Endothelial cell of umbilical vein (primary cell): ENCODE measurements around the gene PLXDC2. TPM values are rescaled to one million over a fixed set of nuclear protein-coding genes. Genes with fewer than 3 reads are reported as not detected.

Experiments used
- BruUV-seq: library from RNA; stranded (reverse); fragments of 400-500 nt; replicated peaks from 2 replicates; lab custom pipeline; 2021; lab: Mats Ljungman, UMichigan
- CTCF ChIA-PET: fragments of 300-600, 350-600 bp; sonication (Branson Sonifier 250); formaldehyde crosslinking; loops from one replicate; lab custom pipeline; 2021; ENCODE audit warnings: antibody characterized with exemption, inconsistent platforms; lab: Charles Lee
- POLR2A ChIA-PET: fragments of 300-600, 350-600 bp; sonication (Branson Sonifier 250); formaldehyde crosslinking; loops from one replicate; lab custom pipeline; 2021; ENCODE audit warnings: antibody characterized with exemption, inconsistent platforms; lab: Charles Lee
- DNase-seq: peaks from one replicate; pipeline ENCODE4 v3.0.0-alpha.2; 2011; ENCODE audit warnings: low read depth, low spot score
- FAIRE-seq: peaks from 2 replicates; lab custom pipeline; 2011; peaks lifted over from hg19 to GRCh38; lab: Jason Lieb, UNC
- H2AFZ ChIP-seq: 2 replicates; pipeline ENCODE4 v1.6.0; 2012; ENCODE audit warnings: low read depth, low read length, control low read depth, inconsistent platforms
- H3K27ac ChIP-seq: 2 replicates; pipeline ENCODE4 v1.5.1; 2011; ENCODE audit warnings: low read depth, mild to moderate bottlenecking, control low read depth, low read length, moderate library complexity; ENCODE audit not compliant: insufficient read depth
- H3K27me3 ChIP-seq, 2 experiments: 2 replicates each; pipeline versions ENCODE4 v1.6.0 to v1.6.1; 2011; ENCODE audit warnings: low read length in 2 of 2, mixed read lengths in 1 of 2; ENCODE audit not compliant: control insufficient read depth in 2 of 2, insufficient read depth in 2 of 2
- H3K36me3 ChIP-seq, 2 experiments: 2 replicates in 1 of 2; 3 replicates in 1 of 2; pipeline ENCODE4 v1.5.1; 2011; ENCODE audit warnings: low read length in 2 of 2, mild to moderate bottlenecking in 1 of 2, moderate library complexity in 1 of 2; ENCODE audit not compliant: control insufficient read depth in 2 of 2, insufficient read depth in 2 of 2; ENCODE audit errors: extremely low read depth in 1 of 2
- H3K4me1 ChIP-seq: 3 replicates; pipeline ENCODE4 v1.5.1; 2011; ENCODE audit warnings: mild to moderate bottlenecking, low read length; ENCODE audit not compliant: control insufficient read depth, insufficient read depth; ENCODE audit errors: extremely low read depth
- H3K4me2 ChIP-seq: 2 replicates; pipeline ENCODE4 v1.6.1; 2011; ENCODE audit warnings: low read length, control low read depth, mixed read lengths; ENCODE audit not compliant: insufficient read depth
- H3K4me3 ChIP-seq, 3 experiments: fragments of 200-600 bp in 1 of 3; sonication (generic), shearing (Covaris generic) in 1 of 3; replicated peaks in 1 of 3; 2 replicates each; pipeline ENCODE4 v1.5.1; 2011 to 2016; ENCODE audit warnings: control low read depth in 3 of 3, low read length in 3 of 3, mild to moderate bottlenecking in 2 of 3, inconsistent platforms in 1 of 3, low read depth in 1 of 3, moderate library complexity in 1 of 3; ENCODE audit not compliant: insufficient read depth in 1 of 3
- H3K79me2 ChIP-seq: 2 replicates; pipeline ENCODE4 v1.6.0; 2012; ENCODE audit warnings: low read length, inconsistent platforms; ENCODE audit not compliant: control insufficient read depth, insufficient read depth
- H3K9ac ChIP-seq: replicated peaks from 2 replicates; pipeline ENCODE3; 2011; ENCODE audit warnings: low read length, control low read depth; ENCODE audit not compliant: insufficient read depth; ENCODE audit errors: extremely low read depth
- H3K9me1 ChIP-seq: replicated peaks from 3 replicates; pipeline ENCODE4 v1.6.0; 2011; ENCODE audit warnings: mild to moderate bottlenecking, low read length; ENCODE audit not compliant: control insufficient read depth, insufficient read depth; ENCODE audit errors: extremely low read depth
- H3K9me3 ChIP-seq: replicated peaks from 2 replicates; pipeline ENCODE4 v1.5.1; 2012; ENCODE audit warnings: low read length, inconsistent platforms; ENCODE audit not compliant: control insufficient read depth, insufficient read depth
- H4K20me1 ChIP-seq: replicated peaks from 2 replicates; pipeline ENCODE3; 2011; ENCODE audit warnings: mild to moderate bottlenecking, low read length; ENCODE audit not compliant: control insufficient read depth, insufficient read depth; ENCODE audit errors: extremely low read depth
- CTCF ChIP-seq, 2 donors: IDR thresholded peaks; 1 replicate in 1 of 2; 2 replicates in 1 of 2; pipeline ENCODE4 v1.5.1; 2011; ENCODE audit warnings: low read length in 2 of 2, mild to moderate bottlenecking in 2 of 2, moderate library complexity in 2 of 2, control low read depth in 1 of 2, inconsistent platforms in 1 of 2, low read depth in 1 of 2; ENCODE audit not compliant: insufficient read depth in 1 of 2; ENCODE audit errors: extremely low read depth in 1 of 2
- EZH2 ChIP-seq: IDR thresholded peaks from 2 replicates; pipeline ENCODE4 v1.6.1; 2012; ENCODE audit warnings: borderline replicate concordance, low read depth, mild to moderate bottlenecking, moderate library complexity, low read length, inconsistent platforms; ENCODE audit not compliant: severe bottlenecking
- FOS ChIP-seq: IDR thresholded peaks from 2 replicates; pipeline ENCODE4 v1.6.1; 2011; ENCODE audit warnings: mild to moderate bottlenecking, low read length, moderate library complexity, borderline replicate concordance; ENCODE audit not compliant: insufficient read depth
- GATA2 ChIP-seq: IDR thresholded peaks from 2 replicates; pipeline ENCODE4 v1.7.0; 2011; ENCODE audit warnings: low read depth, mild to moderate bottlenecking, moderate library complexity, mixed read lengths, low read length; ENCODE audit not compliant: insufficient read length, insufficient read depth
- JUN ChIP-seq: IDR thresholded peaks from 2 replicates; pipeline ENCODE4 v1.6.1; 2011; ENCODE audit warnings: borderline replicate concordance, low read depth; ENCODE audit not compliant: insufficient read length, insufficient read depth
- MAX ChIP-seq: IDR thresholded peaks from 2 replicates; pipeline ENCODE4 v1.6.1; 2011; ENCODE audit not compliant: insufficient read depth, insufficient read length
- MYC ChIP-seq: IDR thresholded peaks from one replicate; pipeline ENCODE4 v1.6.1; 2011; ENCODE audit warnings: mild to moderate bottlenecking, low read depth, low read length
- POLR2A ChIP-seq: IDR thresholded peaks from 2 replicates; pipeline ENCODE4 v1.6.1; 2012; ENCODE audit warnings: low read depth, mild to moderate bottlenecking, control low read depth, low read length
- POLR2AphosphoS5 ChIP-seq: IDR thresholded peaks from 2 replicates; pipeline ENCODE4 v1.6.1; 2012; ENCODE audit warnings: low read depth, mild to moderate bottlenecking, control low read depth, low read length, moderate library complexity; ENCODE audit not compliant: insufficient read depth
- dilution Hi-C: fragments of 300-500 bp; cut with MboI; formaldehyde crosslinking; loops from one replicate; pipeline ENCODE4 v1.15.0; 2019; ENCODE audit warnings: low sequenced_read_pairs; ENCODE audit not compliant: extremely low pct_ligation_motif_present
- intact Hi-C: fragments of 100-400 bp; cut with micrococcal nuclease; formaldehyde crosslinking; loops from one replicate; pipeline ENCODE4 v1.10.0; 2022
- polyA plus RNA-seq, 4 experiments: library from polyadenylated mRNA; depleted of rRNA in 3 of 4; stranded (reverse) in 3 of 4; unstranded in 1 of 4; fragments of >200 nt; gene quantifications; 2 replicates each; pipeline versions ENCODE4 v1.2.1 to v1.2.3, GENCODE V29; 2011 to 2012; ENCODE audit warnings: missing spikeins in 1 of 4
- total RNA-seq: library from RNA; stranded (reverse); gene quantifications from 2 replicates; pipeline ENCODE4 v1.2.3, GENCODE V29; 2021

Gene PLXDC2
- total and polyA plus RNA-seq, 2 donors (not counting 3 experiments of a cell fraction or from before 2014, with no cell fraction given), result 0.32 to 1.2 TPM

- Histone ChIP-seq H3K27ac (no peak overlapping the region), H3K4me3 (no peak overlapping the region), H3K4me1 (no peaks in the 10 kb centered on the region), H3K9me3 (peaks cover 2% of the 10 kb centered on the region), H3K36me3 (no peaks in the 10 kb centered on the region), H3K27me3 (no peaks in the 10 kb centered on the region), H3K79me2 (no peaks in the 10 kb centered on the region), H3K9me1 (no peaks in the 10 kb centered on the region), H4K20me1 (no peaks in the 10 kb centered on the region), H3K4me2 (no peak overlapping the region), H3K9ac (no peak overlapping the region), H2AFZ (no peak overlapping the region)
- dilution Hi-C loops, result no loop called here
- DNase-seq (no peak), FAIRE-seq (no peak)
- intact Hi-C loops, result no loop called here
- BruUV-seq, result no TSS peak
- TF ChIP-seq MAX, result no peak
- no peak for TF ChIP-seq EZH2
- TF ChIP-seq JUN, result no peak
- no peak for TF ChIP-seq FOS
- no peak for TF ChIP-seq GATA2
- no peak for TF ChIP-seq POLR2A
- no peak for TF ChIP-seq CTCF (IDR thresholded peaks at IDR 0.05; ENCODE audit: extremely low read depth in 1 of 2, insufficient read depth in 1 of 2, low read depth in 1 of 2, low read length in 2 of 2)
- no peak for TF ChIP-seq MYC
- TF ChIP-seq POLR2AphosphoS5, result no peak
- ChIA-PET CTCF (no interaction called here), POLR2A (no interaction called here)
Measured at GRCh38 chr10:20256969-20257368, 440.7 kb downstream of the PLXDC2 start.
